ENCODE data around the gene PDE6B. TPM values are rescaled to one million over a fixed set of nuclear protein-coding genes. Genes with fewer than 3 reads are reported as not detected.
A peak's percentile ranks its signal among the peaks of the same experiment; 100 is the strongest.
"Not testable (repeated sequence)": the region's sequence is repeated elsewhere in the genome, so short reads cannot be mapped to it uniquely, and the experiment has no call there.

The PDE6B gene
- total RNA-seq, 1 experiment from 2014 or later = 10.8 TPM

DNA sequence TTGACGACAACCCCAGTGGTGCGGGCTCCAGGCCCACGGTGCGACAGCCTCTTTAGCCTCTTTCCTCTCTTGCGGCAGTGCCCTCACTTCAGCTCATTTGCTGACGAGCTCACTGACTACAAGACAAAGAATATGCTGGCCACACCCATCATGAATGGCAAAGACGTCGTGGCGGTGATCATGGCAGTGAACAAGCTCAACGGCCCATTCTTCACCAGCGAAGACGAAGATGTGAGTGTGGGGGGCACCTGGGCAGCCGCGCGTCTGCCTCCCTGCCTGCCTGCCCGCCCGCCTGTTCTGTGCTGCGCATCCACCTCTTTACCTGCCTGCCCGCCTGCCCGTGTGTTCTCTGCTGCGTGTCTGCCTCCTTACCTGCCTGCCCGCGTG is 9.2 kb downstream of the PDE6B start:
- H2AFZ ChIP-seq (ENCODE audit: low read length) = no peak overlapping the region
- H3K9me3 ChIP-seq (ENCODE audit: control insufficient read depth, low read depth, low read length) = no peaks in the 10 kb centered on the region
- Mint-ChIP-seq H3K27me3 (ENCODE audit: low read depth) (peaks cover 18% of the 10 kb centered on the region), H3K4me3 (no peak overlapping the region), H3K4me1 (0 out of 4 replicates have a peak, but pooled peaks cover 0 to 3% of the 10 kb centered on the region in 2 experiments), H3K36me3 (ENCODE audit: insufficient read depth in 1 of 3, low read depth in 3 of 3) (peaks cover 0 to 15% (median 13%) of the 10 kb centered on the region in 3 experiments; a peak in 5 of 7 replicates), H3K27ac (no peak overlapping the region), H3K9me3 (peaks cover 17 to 21% of the 10 kb centered on the region in 2 experiments)
- H2BK120ac ChIP-seq (ENCODE audit: low read depth, low read length, poor library complexity, severe bottlenecking) = no peak overlapping the region
- no peak overlapping the region for H2AK5ac ChIP-seq (ENCODE audit: insufficient read length, low read length)
- no peak overlapping the region for H4K91ac ChIP-seq (ENCODE audit: insufficient read length, low read depth, low read length)
- no peaks in the 10 kb centered on the region for H3K23me2 ChIP-seq (ENCODE audit: insufficient read length, low read depth, low read length, poor library complexity, severe bottlenecking)
- no peak overlapping the region for H2BK12ac ChIP-seq (ENCODE audit: insufficient read length, low read depth, low read length)
- no peaks in the 10 kb centered on the region for H3K79me1 ChIP-seq (ENCODE audit: insufficient read depth, low read depth, low read length, poor library complexity, severe bottlenecking)
- no peaks in the 10 kb centered on the region for H3K27me3 ChIP-seq (ENCODE audit: insufficient read depth, low read length)
- H3K18ac ChIP-seq (ENCODE audit: insufficient read length, low read depth, low read length) = no peak overlapping the region
- H2BK15ac ChIP-seq (ENCODE audit: low read depth, low read length) = no peak overlapping the region
- no peaks in the 10 kb centered on the region for H4K20me1 ChIP-seq (ENCODE audit: control insufficient read depth, insufficient read depth, insufficient read length)
- no peak overlapping the region for H3K14ac ChIP-seq (ENCODE audit: insufficient read depth, low read length)
- H3K56ac ChIP-seq (ENCODE audit: insufficient read length, low read depth, low read length) = no peak overlapping the region
- no peaks in the 10 kb centered on the region for H3K79me2 ChIP-seq (ENCODE audit: insufficient read depth, low read length)
- no peak overlapping the region for H3K9ac ChIP-seq (ENCODE audit: extremely low read depth, insufficient read length, low read length)
- H4K8ac ChIP-seq (replicated peaks; ENCODE audit: insufficient read length, low read depth, low read length) = no peak overlapping the region
- DNase-seq = peak; percentile 24
- H3K4me1 ChIP-seq (ENCODE audit: insufficient read depth, low read length) = no peaks in the 10 kb centered on the region
- no peak overlapping the region for H3K27ac ChIP-seq (ENCODE audit: insufficient read length, low read depth, low read length)
- H4K5ac ChIP-seq (ENCODE audit: insufficient read length, low read depth, low read length) = no peak overlapping the region
- TF ChIP-seq, protein P1, sequence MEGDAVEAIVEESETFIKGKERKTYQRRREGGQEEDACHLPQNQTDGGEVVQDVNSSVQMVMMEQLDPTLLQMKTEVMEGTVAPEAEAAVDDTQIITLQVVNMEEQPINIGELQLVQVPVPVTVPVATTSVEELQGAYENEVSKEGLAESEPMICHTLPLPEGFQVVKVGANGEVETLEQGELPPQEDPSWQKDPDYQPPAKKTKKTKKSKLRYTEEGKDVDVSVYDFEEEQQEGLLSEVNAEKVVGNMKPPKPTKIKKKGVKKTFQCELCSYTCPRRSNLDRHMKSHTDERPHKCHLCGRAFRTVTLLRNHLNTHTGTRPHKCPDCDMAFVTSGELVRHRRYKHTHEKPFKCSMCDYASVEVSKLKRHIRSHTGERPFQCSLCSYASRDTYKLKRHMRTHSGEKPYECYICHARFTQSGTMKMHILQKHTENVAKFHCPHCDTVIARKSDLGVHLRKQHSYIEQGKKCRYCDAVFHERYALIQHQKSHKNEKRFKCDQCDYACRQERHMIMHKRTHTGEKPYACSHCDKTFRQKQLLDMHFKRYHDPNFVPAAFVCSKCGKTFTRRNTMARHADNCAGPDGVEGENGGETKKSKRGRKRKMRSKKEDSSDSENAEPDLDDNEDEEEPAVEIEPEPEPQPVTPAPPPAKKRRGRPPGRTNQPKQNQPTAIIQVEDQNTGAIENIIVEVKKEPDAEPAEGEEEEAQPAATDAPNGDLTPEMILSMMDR (conservative IDR thresholded peaks at IDR 0.05) = no peak
- H2BK5ac ChIP-seq (ENCODE audit: insufficient read length, low read length) = no peak overlapping the region
- H3K4me2 ChIP-seq (ENCODE audit: insufficient read depth, insufficient read length, low read length) = no peak overlapping the region
- H3K4ac ChIP-seq (ENCODE audit: low read depth, low read length) = no peak overlapping the region
- no peak overlapping the region for H2BK20ac ChIP-seq (ENCODE audit: low read depth, low read length, poor library complexity, severe bottlenecking)
- no peak overlapping the region for H3K23ac ChIP-seq (ENCODE audit: insufficient read length, low read depth, low read length)
- WGBS (ENCODE audit: extremely low coverage, insufficient read length, low lambda C conversion rate) = no CpG with 5 or more reads among the region's 23 CpGs
- H3T11ph ChIP-seq (ENCODE audit: low read length) = no peak overlapping the region

DNA sequence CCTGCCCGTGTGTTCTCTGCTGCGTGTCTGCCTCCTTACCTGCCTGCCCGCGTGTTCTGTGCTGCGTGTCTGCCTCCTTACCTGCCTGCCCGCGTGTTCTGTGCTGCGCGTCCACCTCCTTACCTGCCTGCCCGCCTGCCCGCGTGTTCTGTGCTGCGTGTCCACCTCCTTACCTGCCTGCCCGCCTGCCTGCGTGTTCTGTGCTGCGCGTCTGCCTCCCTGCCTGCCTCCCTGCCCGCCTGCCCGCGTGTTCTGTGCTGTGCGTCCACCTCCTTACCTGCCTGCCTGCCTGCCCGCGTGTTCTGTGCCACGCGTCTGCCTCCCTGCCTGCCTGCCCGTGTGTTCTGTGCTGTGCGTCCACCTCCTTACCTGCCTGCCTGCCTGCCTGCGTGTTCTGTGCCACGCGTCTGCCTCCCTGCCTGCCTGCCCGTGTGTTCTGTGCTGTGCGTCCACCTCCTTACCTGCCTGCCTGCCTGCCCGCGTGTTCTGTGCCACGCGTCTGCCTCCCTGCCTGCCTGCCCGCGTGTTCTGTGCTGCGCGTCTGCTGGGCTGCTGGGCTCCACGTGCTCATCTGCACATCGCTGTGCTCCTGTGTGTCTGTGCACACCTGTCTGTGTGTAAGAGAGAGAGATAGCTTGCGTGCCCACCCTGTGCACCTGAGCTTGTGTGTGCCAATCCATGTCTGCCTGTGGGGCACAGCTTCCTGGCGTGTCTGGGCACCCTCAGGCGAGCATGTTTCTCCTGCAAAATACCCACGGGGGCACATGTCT is 9.9 kb downstream of the PDE6B start:
- H3K27me3 ChIP-seq (ENCODE audit: insufficient read depth, low read length); H2BK120ac ChIP-seq (ENCODE audit: low read depth, low read length, poor library complexity, severe bottlenecking); H3K27ac ChIP-seq (ENCODE audit: insufficient read length, low read depth, low read length); H3K18ac ChIP-seq (ENCODE audit: insufficient read length, low read depth, low read length); H3K56ac ChIP-seq (ENCODE audit: insufficient read length, low read depth, low read length); H3K4me1 ChIP-seq (ENCODE audit: insufficient read depth, low read length); H3K4me3 Mint-ChIP-seq; H3K4me2 ChIP-seq (ENCODE audit: insufficient read depth, insufficient read length, low read length); H3K9me3 ChIP-seq (ENCODE audit: control insufficient read depth, low read depth, low read length); H4K8ac ChIP-seq (replicated peaks; ENCODE audit: insufficient read length, low read depth, low read length); H3K9ac ChIP-seq (ENCODE audit: extremely low read depth, insufficient read length, low read length); H3K27ac Mint-ChIP-seq; H2BK20ac ChIP-seq (ENCODE audit: low read depth, low read length, poor library complexity, severe bottlenecking); H3K23ac ChIP-seq (ENCODE audit: insufficient read length, low read depth, low read length); H2BK12ac ChIP-seq (ENCODE audit: insufficient read length, low read depth, low read length); H3K79me2 ChIP-seq (ENCODE audit: insufficient read depth, low read length); H4K5ac ChIP-seq (ENCODE audit: insufficient read length, low read depth, low read length); H2AFZ ChIP-seq (ENCODE audit: low read length); H4K20me1 ChIP-seq (ENCODE audit: control insufficient read depth, insufficient read depth, insufficient read length); H3K79me1 ChIP-seq (ENCODE audit: insufficient read depth, low read depth, low read length, poor library complexity, severe bottlenecking); H4K91ac ChIP-seq (ENCODE audit: insufficient read length, low read depth, low read length); H3K4ac ChIP-seq (ENCODE audit: low read depth, low read length); H2AK5ac ChIP-seq (ENCODE audit: insufficient read length, low read length); H2BK5ac ChIP-seq (ENCODE audit: insufficient read length, low read length); H3K14ac ChIP-seq (ENCODE audit: insufficient read depth, low read length); H3K4me1 Mint-ChIP-seq; H3T11ph ChIP-seq (ENCODE audit: low read length); H2BK15ac ChIP-seq (ENCODE audit: low read depth, low read length); H3K23me2 ChIP-seq (ENCODE audit: insufficient read length, low read depth, low read length, poor library complexity, severe bottlenecking): not testable (repeated sequence)
- WGBS (ENCODE audit: extremely low coverage, insufficient read length, low lambda C conversion rate) = no CpG with 5 or more reads among the region's 46 CpGs
- H3K27me3 Mint-ChIP-seq (ENCODE audit: low read depth) = peaks cover 17% of the 10 kb centered on the region
- peaks cover 0 to 15% (median 13%) of the 10 kb centered on the region in 3 experiments; a peak in 5 of 7 replicates for H3K36me3 Mint-ChIP-seq (ENCODE audit: insufficient read depth in 1 of 3, low read depth in 3 of 3)
- peak; percentile 19 for DNase-seq
- peaks cover 17 to 21% of the 10 kb centered on the region in 2 experiments for H3K9me3 Mint-ChIP-seq

Data from H9 (cell line).